GM03348 (cell line): ENCODE data around the gene FAM227B.
"Not testable (repeated sequence)": the region's sequence is repeated elsewhere in the genome, so short reads cannot be mapped to it uniquely, and the experiment has no call there.

Experiments used
- DNase-seq: peaks from one replicate; pipeline ENCODE4 v3.0.0; 2012; ENCODE audit warnings: low spot score

FAM227B gene

GRCh38 chr15:49372366-49372765 is 248.3 kb downstream of the FAM227B start:
- no peak for DNase-seq

GRCh38 chr15:49370782-49371181 is 249.8 kb downstream of the FAM227B start:
- no peak for DNase-seq

- DNase-seq: no peak
Measured at GRCh38 chr15:49366496-49366895, 254.1 kb downstream of the FAM227B start.

DNA sequence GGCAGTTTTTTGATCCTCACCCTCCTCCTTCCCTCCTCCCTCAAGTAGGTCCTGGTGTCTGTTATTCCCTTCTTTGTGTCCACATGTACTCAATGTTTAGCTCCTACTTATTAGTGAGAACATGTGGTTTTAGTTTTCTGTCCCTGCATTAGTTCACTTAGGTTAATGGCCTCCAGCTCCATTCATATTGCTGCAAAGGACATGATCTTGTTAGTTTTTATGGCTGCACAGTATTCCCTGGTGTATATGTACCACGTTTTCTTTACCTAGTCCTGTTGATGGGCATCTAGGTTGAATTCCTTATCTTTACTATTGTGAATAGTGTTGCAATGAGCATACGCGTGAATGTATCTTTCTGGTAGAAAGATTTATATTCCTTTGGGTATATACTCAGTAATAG is 259.2 kb downstream of the FAM227B start:
- DNase-seq: no peak

DNA sequence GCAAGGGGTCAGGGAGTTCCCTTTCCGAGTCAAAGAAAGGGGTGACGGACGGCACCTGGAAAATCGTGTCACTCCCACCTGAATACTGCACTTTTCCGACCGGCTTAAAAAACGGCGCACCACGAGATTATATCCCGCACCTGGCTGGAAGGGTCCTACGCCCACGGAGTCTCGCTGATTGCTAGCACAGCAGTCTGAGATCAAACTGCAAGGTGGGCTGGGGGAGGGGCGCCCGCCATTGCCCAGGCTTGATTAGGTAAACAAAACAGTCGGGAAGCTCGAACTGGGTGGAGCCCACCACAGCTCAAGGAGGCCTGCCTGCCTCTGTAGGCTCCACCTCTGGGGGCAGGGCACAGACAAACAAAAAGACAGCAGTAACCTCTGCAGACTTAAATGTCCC is 266.2 kb downstream of the FAM227B start:
- DNase-seq: not testable (repeated sequence)

GRCh38 chr15:49343546-49343945 is 277.1 kb downstream of the FAM227B start:
- no peak for DNase-seq

DNA sequence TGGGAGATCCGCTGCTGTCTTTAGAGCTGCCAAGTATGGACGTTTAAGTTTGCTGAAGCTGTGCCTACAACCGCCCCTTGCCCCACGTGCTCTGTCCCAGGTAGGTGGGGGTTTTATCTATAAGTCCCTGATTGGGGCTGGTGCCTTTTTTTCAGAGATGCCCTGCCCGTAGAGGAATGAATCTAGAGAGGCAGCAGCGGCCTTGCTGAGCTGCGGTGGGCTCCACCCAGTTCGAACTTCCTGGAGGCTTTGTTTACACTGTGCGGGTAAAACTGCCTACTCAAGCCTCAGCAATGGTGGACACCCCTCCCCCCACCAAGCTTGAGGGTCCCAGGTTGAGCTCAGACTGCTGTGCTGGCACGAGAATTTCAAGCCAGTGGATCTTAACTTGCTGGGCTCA is 281.0 kb downstream of the FAM227B start:
- DNase-seq: no peak

GRCh38 chr15:49331951-49332350 is 288.7 kb downstream of the FAM227B start:
- no peak for DNase-seq

GRCh38 chr15:49331442-49331841 is 289.2 kb downstream of the FAM227B start:
- DNase-seq: peak; percentile 13

DNA sequence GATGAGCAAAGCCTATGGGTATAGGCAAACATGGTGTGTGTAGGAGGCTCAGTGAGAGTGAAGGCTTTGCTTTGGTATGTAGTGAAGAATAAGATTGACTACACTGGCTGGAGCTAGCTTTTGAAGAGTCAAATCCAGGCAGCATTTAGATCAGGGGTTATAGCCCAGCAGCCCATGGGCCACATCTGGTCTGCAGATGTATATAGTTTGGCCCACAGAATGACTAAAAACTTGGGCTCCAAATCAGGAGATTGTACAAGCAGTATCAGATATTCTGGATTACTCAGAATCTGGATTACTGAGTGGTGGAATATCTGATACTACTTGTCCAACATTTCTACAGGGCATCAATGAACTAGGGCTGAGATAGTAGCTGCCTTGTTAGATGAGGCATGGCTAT is 290.5 kb downstream of the FAM227B start:
- peak; percentile 9 for DNase-seq

DNA sequence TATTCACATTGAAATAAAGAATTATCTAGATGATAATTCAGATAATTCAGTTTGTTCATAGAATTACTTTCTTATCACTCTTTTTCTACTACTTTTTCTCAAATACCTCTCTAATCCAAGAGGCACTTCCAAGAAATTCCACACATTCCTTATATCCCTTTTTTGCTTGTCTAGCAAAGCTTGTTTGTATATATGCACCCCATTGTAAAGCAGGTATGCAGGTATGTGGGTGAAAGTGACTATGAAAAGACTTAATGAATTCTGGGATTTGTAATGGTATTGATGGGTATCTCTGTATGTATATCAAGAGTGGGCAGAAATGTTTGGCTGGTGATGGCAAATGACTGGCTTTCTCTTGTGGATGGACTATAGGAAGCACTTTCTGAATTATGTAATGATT is 291.7 kb downstream of the FAM227B start:
- DNase-seq: no peak

- no peak for DNase-seq
Measured at GRCh38 chr15:49327927-49328326, 292.7 kb downstream of the FAM227B start.

GRCh38 chr15:49323207-49323606 is 297.4 kb downstream of the FAM227B start:
- DNase-seq: no peak

- no peak for DNase-seq
Measured at GRCh38 chr15:49320351-49320750, 300.3 kb downstream of the FAM227B start.

- no peak for DNase-seq
Measured at GRCh38 chr15:49315391-49315823, 305.2 kb downstream of the FAM227B start.

GRCh38 chr15:49314716-49315115 is 305.9 kb downstream of the FAM227B start:
- DNase-seq: no peak

DNA sequence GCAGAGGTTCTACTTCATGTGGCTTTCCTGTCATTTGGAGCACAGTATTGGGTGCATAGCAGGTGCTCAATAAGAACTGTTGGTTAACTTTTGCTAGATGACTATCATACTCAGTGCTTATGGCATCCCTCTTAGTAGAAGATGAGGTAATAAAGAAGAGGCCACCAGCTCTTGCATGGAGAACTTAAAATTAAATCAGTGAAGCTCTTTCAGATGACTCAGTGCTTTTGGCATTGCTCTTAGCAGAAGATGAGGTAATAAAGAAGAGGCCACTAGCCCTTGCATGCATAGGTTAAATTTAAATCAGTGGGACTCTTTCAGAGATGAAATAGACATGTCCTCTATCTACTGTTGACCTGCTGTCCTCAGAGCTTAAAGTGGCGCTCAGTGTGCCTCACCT is 307.0 kb downstream of the FAM227B start:
- DNase-seq: peak; percentile 62

- no peak for DNase-seq
Measured at GRCh38 chr15:49309889-49310288, 310.7 kb downstream of the FAM227B start.

DNA sequence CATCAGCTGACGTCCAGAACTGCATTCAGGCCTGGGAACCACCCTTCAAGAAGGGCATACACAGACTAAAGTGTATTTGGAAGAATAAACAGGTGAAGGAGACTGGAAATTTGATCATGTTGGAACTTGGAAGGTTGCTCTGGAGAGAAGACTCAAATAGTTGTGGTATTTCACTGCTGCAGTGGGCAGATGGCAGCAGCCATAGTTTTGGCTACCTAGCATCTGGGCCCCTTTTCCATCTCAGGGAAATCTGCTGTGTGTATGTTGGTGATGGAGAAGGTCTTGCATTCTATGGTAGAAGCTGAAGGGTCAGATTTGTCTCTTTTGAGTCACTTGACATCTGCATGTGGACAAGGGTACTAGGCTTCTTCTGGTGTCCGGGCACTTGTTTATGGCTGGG is 311.9 kb downstream of the FAM227B start:
- DNase-seq: no peak

GRCh38 chr15:49306551-49306950 is 314.1 kb downstream of the FAM227B start:
- DNase-seq: no peak

GRCh38 chr15:49303003-49303402 is 317.6 kb downstream of the FAM227B start:
- no peak for DNase-seq

GRCh38 chr15:49301562-49301961 is 319.1 kb downstream of the FAM227B start:
- DNase-seq: peak; percentile 24

- DNase-seq: no peak
Measured at GRCh38 chr15:49300856-49301255, 319.8 kb downstream of the FAM227B start.

DNA sequence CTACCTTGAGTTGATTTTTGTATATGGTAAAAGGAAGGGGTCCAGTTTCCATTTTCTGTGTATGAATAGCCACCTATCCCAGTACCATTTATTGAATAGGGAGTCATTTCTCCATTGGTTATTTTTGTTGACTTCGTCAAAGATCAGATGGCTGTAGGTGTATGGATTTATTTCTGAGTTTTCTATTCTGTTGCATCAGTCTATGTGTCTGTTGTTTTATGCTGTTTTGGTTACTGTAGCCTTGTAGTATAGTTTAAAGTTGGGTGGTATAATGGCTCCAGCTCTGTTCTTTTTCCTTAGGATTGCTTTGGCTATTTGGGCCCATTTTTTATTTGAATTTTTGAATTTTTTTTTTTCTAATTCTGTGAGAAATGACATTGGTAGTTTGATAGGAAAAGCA is 323.0 kb downstream of the FAM227B start:
- DNase-seq: no peak

DNA sequence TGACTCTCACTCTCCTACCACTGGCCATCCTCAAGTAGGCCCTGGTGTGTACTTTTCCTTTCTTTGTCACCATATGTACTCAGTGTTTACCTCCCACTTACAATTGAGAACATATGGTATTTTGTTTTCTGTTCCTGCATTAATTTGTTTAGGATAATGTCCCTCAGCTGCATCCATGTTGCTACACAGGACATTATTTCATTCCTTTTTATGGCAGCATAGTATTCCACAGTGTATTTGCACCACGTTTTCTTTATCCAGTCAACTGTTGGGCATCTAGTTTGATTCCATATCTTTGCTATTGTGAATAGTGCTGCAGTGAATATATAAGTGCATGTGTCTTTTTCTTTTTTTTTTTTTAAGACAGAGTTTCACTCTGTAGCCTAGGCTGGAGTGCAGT is 324.4 kb downstream of the FAM227B start:
- no peak for DNase-seq
